ENCODE measurements around the gene PLEKHH3. TPM values are rescaled to one million over a fixed set of nuclear protein-coding genes. Genes with fewer than 3 reads are reported as not detected.

The PLEKHH3 gene
- total and polyA plus RNA-seq, 4 donors = 5.5 to 26.4 (median 20.3) TPM

GRCh38 chr17:42680331-42680808 is 3.6 kb upstream of the PLEKHH3 start:
- Histone ChIP-seq H3K4me1 (ENCODE audit: control insufficient read depth, insufficient read depth, low read length) (peaks cover 80% of the 10 kb centered on the region), H3K27me3 (ENCODE audit: control insufficient read depth, insufficient read depth, low read length) (peaks cover 49% of the 10 kb centered on the region), H3K9me3 (ENCODE audit: control insufficient read depth, insufficient read depth, low read length) (no peaks in the 10 kb centered on the region), H3K36me3 (ENCODE audit: control insufficient read depth, insufficient read depth, low read length) (peaks cover 10% of the 10 kb centered on the region), H3K27ac (ENCODE audit: low read depth, low read length) (peak overlapping the region; percentile 97), H3K4me3 (ENCODE audit: low read depth, low read length) (peak overlapping the region; percentile 20)
- peak in 1 of 6 donors; percentile 37 for DNase-seq (ENCODE audit: low read depth in 4 of 6, low spot score in 6 of 6)
- 43% methylated on average over 20 of the region's 20 CpGs for WGBS (ENCODE audit: insufficient coverage)

GRCh38 chr17:42679492-42680330 is 2.9 kb upstream of the PLEKHH3 start:
- peak in 4 of 6 donors; percentile 43 to 91 (median 70) for DNase-seq (ENCODE audit: low read depth in 4 of 6, low spot score in 6 of 6)
- Histone ChIP-seq H3K4me3 (ENCODE audit: low read depth, low read length) (peak overlapping the region; percentile 39), H3K27ac (ENCODE audit: low read depth, low read length) (peak overlapping the region; percentile 97), H3K4me1 (ENCODE audit: control insufficient read depth, insufficient read depth, low read length) (peaks cover 87% of the 10 kb centered on the region), H3K27me3 (ENCODE audit: control insufficient read depth, insufficient read depth, low read length) (peaks cover 46% of the 10 kb centered on the region), H3K9me3 (ENCODE audit: control insufficient read depth, insufficient read depth, low read length) (no peaks in the 10 kb centered on the region), H3K36me3 (ENCODE audit: control insufficient read depth, insufficient read depth, low read length) (peaks cover 4% of the 10 kb centered on the region)
- 3% methylated on average over 77 of the region's 78 CpGs for WGBS (ENCODE audit: insufficient coverage)

- H3K36me3 ChIP-seq (ENCODE audit: control insufficient read depth, insufficient read depth, low read length) = peaks cover 6% of the 10 kb centered on the region
- H3K4me1 ChIP-seq (ENCODE audit: control insufficient read depth, insufficient read depth, low read length) = peaks cover 87% of the 10 kb centered on the region
- H3K4me3 ChIP-seq (ENCODE audit: low read depth, low read length) = peak overlapping the region; percentile 39
- H3K27me3 ChIP-seq (ENCODE audit: control insufficient read depth, insufficient read depth, low read length) = peaks cover 46% of the 10 kb centered on the region
- 15% methylated on average over 4 of the region's 18 CpGs for WGBS (ENCODE audit: insufficient coverage)
- H3K9me3 ChIP-seq (ENCODE audit: control insufficient read depth, insufficient read depth, low read length) = no peaks in the 10 kb centered on the region
- peak overlapping the region; percentile 97 for H3K27ac ChIP-seq (ENCODE audit: low read depth, low read length)
- DNase-seq (ENCODE audit: low read depth in 4 of 6, low spot score in 6 of 6) = peak in 2 of 6 donors; percentile 57 to 64
These were observed 2.2 kb upstream of the PLEKHH3 start for GRCh38 chr17:42678951-42679491.

- H3K4me1 ChIP-seq (ENCODE audit: control insufficient read depth, insufficient read depth, low read length) = peaks cover 89% of the 10 kb centered on the region
- H3K36me3 ChIP-seq (ENCODE audit: control insufficient read depth, insufficient read depth, low read length) = peaks cover 14% of the 10 kb centered on the region
These were observed 1.4 kb upstream of the PLEKHH3 start for GRCh38 chr17:42677921-42678781.

GRCh38 chr17:42677012-42677857 is 441 bp upstream of the PLEKHH3 start:
- peaks cover 81% of the 10 kb centered on the region for H3K4me1 ChIP-seq (ENCODE audit: control insufficient read depth, insufficient read depth, low read length)

More at GRCh38 chr17:42677921-42678781, 1.4 kb upstream of the PLEKHH3 start:
- WGBS (ENCODE audit: insufficient coverage) = 2% methylated on average over 43 of the region's 53 CpGs
- H3K27me3 ChIP-seq (ENCODE audit: control insufficient read depth, insufficient read depth, low read length) = peaks cover 45% of the 10 kb centered on the region
- DNase-seq (ENCODE audit: low read depth in 4 of 6, low spot score in 6 of 6) = peak in 3 of 6 donors; percentile 76 to 96 (median 94)
- H3K27ac ChIP-seq (ENCODE audit: low read depth, low read length) = peak overlapping the region; percentile 97
- no peaks in the 10 kb centered on the region for H3K9me3 ChIP-seq (ENCODE audit: control insufficient read depth, insufficient read depth, low read length)
- peak overlapping the region; percentile 63 for H3K4me3 ChIP-seq (ENCODE audit: low read depth, low read length)

GRCh38 chr17:42675965-42676423 is 800 bp downstream of the PLEKHH3 start:
- Histone ChIP-seq H3K4me1 (ENCODE audit: control insufficient read depth, insufficient read depth, low read length) (peaks cover 81% of the 10 kb centered on the region), H3K4me3 (ENCODE audit: low read depth, low read length) (peak overlapping the region; percentile 91), H3K9me3 (ENCODE audit: control insufficient read depth, insufficient read depth, low read length) (no peaks in the 10 kb centered on the region), H3K36me3 (ENCODE audit: control insufficient read depth, insufficient read depth, low read length) (peaks cover 32% of the 10 kb centered on the region), H3K27me3 (ENCODE audit: control insufficient read depth, insufficient read depth, low read length) (peaks cover 41% of the 10 kb centered on the region), H3K27ac (ENCODE audit: low read depth, low read length) (peak overlapping the region; percentile 93)
- whole genome bisulfite sequencing (ENCODE audit: insufficient coverage) = under 1% methylated on average over 43 of the region's 43 CpGs
- no peak for DNase-seq (ENCODE audit: low read depth in 4 of 6, low spot score in 6 of 6)

More at GRCh38 chr17:42677012-42677857, 441 bp upstream of the PLEKHH3 start:
- H3K36me3 ChIP-seq (ENCODE audit: control insufficient read depth, insufficient read depth, low read length) = peaks cover 21% of the 10 kb centered on the region
- H3K27me3 ChIP-seq (ENCODE audit: control insufficient read depth, insufficient read depth, low read length) = peaks cover 44% of the 10 kb centered on the region
- no peaks in the 10 kb centered on the region for H3K9me3 ChIP-seq (ENCODE audit: control insufficient read depth, insufficient read depth, low read length)
- peak overlapping the region; percentile 97 for H3K27ac ChIP-seq (ENCODE audit: low read depth, low read length)
- DNase-seq (ENCODE audit: low read depth in 4 of 6, low spot score in 6 of 6) = peak; percentile 99 to 100 (median 100)
- 3% methylated on average over 24 of the region's 33 CpGs for whole genome bisulfite sequencing (ENCODE audit: insufficient coverage)
- peak overlapping the region; percentile 91 for H3K4me3 ChIP-seq (ENCODE audit: low read depth, low read length)

GRCh38 chr17:42675348-42675964 is 1.3 kb downstream of the PLEKHH3 start:
- peak overlapping the region; percentile 93 for H3K27ac ChIP-seq (ENCODE audit: low read depth, low read length)

GRCh38 chr17:42674755-42675347 is 1.9 kb downstream of the PLEKHH3 start:
- 40% methylated on average over 2 of the region's 9 CpGs for WGBS (ENCODE audit: insufficient coverage)
- no peak for DNase-seq (ENCODE audit: low read depth in 4 of 6, low spot score in 6 of 6)
- H3K4me3 ChIP-seq (ENCODE audit: low read depth, low read length) = peak overlapping the region; percentile 91
- peaks cover 75% of the 10 kb centered on the region for H3K4me1 ChIP-seq (ENCODE audit: control insufficient read depth, insufficient read depth, low read length)
- no peak overlapping the region for H3K27ac ChIP-seq (ENCODE audit: low read depth, low read length)
- H3K27me3 ChIP-seq (ENCODE audit: control insufficient read depth, insufficient read depth, low read length) = peaks cover 47% of the 10 kb centered on the region
- H3K9me3 ChIP-seq (ENCODE audit: control insufficient read depth, insufficient read depth, low read length) = no peaks in the 10 kb centered on the region
- peaks cover 40% of the 10 kb centered on the region for H3K36me3 ChIP-seq (ENCODE audit: control insufficient read depth, insufficient read depth, low read length)

More at GRCh38 chr17:42675348-42675964, 1.3 kb downstream of the PLEKHH3 start:
- Histone ChIP-seq H3K4me1 (ENCODE audit: control insufficient read depth, insufficient read depth, low read length) (peaks cover 81% of the 10 kb centered on the region), H3K4me3 (ENCODE audit: low read depth, low read length) (peak overlapping the region; percentile 91), H3K9me3 (ENCODE audit: control insufficient read depth, insufficient read depth, low read length) (no peaks in the 10 kb centered on the region), H3K36me3 (ENCODE audit: control insufficient read depth, insufficient read depth, low read length) (peaks cover 37% of the 10 kb centered on the region), H3K27me3 (ENCODE audit: control insufficient read depth, insufficient read depth, low read length) (peaks cover 45% of the 10 kb centered on the region)
- DNase-seq (ENCODE audit: low read depth in 4 of 6, low spot score in 6 of 6) = peak in 1 of 6 donors; percentile 63
- 2% methylated on average over 22 of the region's 27 CpGs for WGBS (ENCODE audit: insufficient coverage)

Measured in spinal cord (tissue), 10 donors.